HCT116 (cell line): ENCODE data around the gene MXD3.

ENCODE experiments used
- EGR1 ChIP-seq: IDR thresholded peaks from 2 replicates; pipeline ENCODE4 v1.6.1; 2012; ENCODE audit warnings: low read depth
- EZH2phosphoT487 ChIP-seq: fragments of 200-600 bp; IDR thresholded peaks from 2 replicates; pipeline ENCODE4 v1.6.1; 2018; ENCODE audit warnings: antibody characterized with exemption, borderline replicate concordance
- POLR2A ChIP-seq: IDR thresholded peaks from 2 replicates; pipeline ENCODE4 v1.7.0; 2011; ENCODE audit warnings: borderline replicate concordance; ENCODE audit not compliant: insufficient read depth, insufficient read length; ENCODE audit errors: extremely low read depth
- ZNF274 ChIP-seq: fragments of 200-500 bp; sonication (Bioruptor generic); IDR thresholded peaks from 2 replicates; pipeline ENCODE4 v1.6.1; 2014; ENCODE audit warnings: mild to moderate bottlenecking, low read depth, low read length, inconsistent platforms
- TF ChIP-seq, protein P1 (sequence below), 3 experiments: fragments of 200-600 bp in 1 of 3; sonication (generic) in 1 of 3; IDR thresholded peaks in 2 of 3; conservative IDR thresholded peaks in 1 of 3; 2 replicates each; pipeline ENCODE4 v1.5.1; 2012 to 2017; ENCODE audit warnings: low read depth in 2 of 3, low read length in 2 of 3, antibody characterized with exemption in 1 of 3, borderline replicate concordance in 1 of 3, control low read depth in 1 of 3, mild to moderate bottlenecking in 1 of 3, mixed read lengths in 1 of 3, mixed run types in 1 of 3, moderate library complexity in 1 of 3; ENCODE audit not compliant: insufficient read depth in 1 of 3
- TF ChIP-seq, protein P2 (sequence below): IDR thresholded peaks from 2 replicates; pipeline ENCODE4 v1.6.1; 2012; ENCODE audit warnings: low read depth

DNA sequence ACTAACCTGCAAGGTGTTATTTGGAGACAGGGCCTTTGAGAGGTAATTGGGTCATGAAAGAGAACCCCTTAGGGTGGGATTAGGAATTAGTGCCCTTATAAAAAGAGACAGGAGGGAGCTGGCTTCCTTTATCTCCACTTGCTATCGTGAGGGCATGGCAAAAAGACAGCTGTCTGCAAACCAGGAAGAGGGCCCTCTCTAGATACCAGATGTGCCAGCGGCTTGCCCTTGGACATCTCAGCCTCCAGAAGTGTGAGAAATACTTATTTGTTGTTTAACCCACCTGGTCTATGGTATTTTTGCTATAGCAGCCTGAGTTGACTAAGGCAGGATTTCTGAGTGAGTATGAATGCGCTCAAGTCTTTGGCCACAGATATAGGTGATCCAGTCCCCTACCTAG, 45.0 kb upstream of the MXD3 start:
- TF ChIP-seq, protein P1, sequence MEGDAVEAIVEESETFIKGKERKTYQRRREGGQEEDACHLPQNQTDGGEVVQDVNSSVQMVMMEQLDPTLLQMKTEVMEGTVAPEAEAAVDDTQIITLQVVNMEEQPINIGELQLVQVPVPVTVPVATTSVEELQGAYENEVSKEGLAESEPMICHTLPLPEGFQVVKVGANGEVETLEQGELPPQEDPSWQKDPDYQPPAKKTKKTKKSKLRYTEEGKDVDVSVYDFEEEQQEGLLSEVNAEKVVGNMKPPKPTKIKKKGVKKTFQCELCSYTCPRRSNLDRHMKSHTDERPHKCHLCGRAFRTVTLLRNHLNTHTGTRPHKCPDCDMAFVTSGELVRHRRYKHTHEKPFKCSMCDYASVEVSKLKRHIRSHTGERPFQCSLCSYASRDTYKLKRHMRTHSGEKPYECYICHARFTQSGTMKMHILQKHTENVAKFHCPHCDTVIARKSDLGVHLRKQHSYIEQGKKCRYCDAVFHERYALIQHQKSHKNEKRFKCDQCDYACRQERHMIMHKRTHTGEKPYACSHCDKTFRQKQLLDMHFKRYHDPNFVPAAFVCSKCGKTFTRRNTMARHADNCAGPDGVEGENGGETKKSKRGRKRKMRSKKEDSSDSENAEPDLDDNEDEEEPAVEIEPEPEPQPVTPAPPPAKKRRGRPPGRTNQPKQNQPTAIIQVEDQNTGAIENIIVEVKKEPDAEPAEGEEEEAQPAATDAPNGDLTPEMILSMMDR (IDR thresholded peaks at IDR 0.05 in 2 of 3, conservative IDR thresholded peaks at IDR 0.05 in 1 of 3; ENCODE audit: borderline replicate concordance in 1 of 3, insufficient read depth in 1 of 3, low read depth in 2 of 3, low read length in 2 of 3) = no peak
- TF ChIP-seq EZH2phosphoT487 = no peak
- no peak for TF ChIP-seq ZNF274
- TF ChIP-seq, protein P2, sequence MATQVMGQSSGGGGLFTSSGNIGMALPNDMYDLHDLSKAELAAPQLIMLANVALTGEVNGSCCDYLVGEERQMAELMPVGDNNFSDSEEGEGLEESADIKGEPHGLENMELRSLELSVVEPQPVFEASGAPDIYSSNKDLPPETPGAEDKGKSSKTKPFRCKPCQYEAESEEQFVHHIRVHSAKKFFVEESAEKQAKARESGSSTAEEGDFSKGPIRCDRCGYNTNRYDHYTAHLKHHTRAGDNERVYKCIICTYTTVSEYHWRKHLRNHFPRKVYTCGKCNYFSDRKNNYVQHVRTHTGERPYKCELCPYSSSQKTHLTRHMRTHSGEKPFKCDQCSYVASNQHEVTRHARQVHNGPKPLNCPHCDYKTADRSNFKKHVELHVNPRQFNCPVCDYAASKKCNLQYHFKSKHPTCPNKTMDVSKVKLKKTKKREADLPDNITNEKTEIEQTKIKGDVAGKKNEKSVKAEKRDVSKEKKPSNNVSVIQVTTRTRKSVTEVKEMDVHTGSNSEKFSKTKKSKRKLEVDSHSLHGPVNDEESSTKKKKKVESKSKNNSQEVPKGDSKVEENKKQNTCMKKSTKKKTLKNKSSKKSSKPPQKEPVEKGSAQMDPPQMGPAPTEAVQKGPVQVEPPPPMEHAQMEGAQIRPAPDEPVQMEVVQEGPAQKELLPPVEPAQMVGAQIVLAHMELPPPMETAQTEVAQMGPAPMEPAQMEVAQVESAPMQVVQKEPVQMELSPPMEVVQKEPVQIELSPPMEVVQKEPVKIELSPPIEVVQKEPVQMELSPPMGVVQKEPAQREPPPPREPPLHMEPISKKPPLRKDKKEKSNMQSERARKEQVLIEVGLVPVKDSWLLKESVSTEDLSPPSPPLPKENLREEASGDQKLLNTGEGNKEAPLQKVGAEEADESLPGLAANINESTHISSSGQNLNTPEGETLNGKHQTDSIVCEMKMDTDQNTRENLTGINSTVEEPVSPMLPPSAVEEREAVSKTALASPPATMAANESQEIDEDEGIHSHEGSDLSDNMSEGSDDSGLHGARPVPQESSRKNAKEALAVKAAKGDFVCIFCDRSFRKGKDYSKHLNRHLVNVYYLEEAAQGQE = no peak
- TF ChIP-seq EGR1 = no peak
- TF ChIP-seq POLR2A = no peak
